Right lobe of liver (tissue), 4 donors: ENCODE results near the gene LRRC7.

Source experiments
- POLR2A ChIP-seq: fragments of 450-650 bp; IDR thresholded peaks from one replicate; pipeline ENCODE4 v1.6.1; 2017; ENCODE audit warnings: antibody characterized with exemption, mild to moderate bottlenecking
- TF ChIP-seq, protein P1 (sequence below), 4 donors: fragments of 200-600 bp in 3 of 4; fragments of 450-650 bp in 1 of 4; IDR thresholded peaks; one replicate each; pipeline versions ENCODE4 v1.5.1 to v1.8.0; 2016 to 2022; ENCODE audit warnings: antibody characterized with exemption in 4 of 4, mild to moderate bottlenecking in 2 of 4
- donor health status: DM: no; HTN: no; CAD: no.
- donor health status: DM: no; HTN: no; CAD: no.
- donor health status: DM: no; HTN: yes; CAD: no.

DNA sequence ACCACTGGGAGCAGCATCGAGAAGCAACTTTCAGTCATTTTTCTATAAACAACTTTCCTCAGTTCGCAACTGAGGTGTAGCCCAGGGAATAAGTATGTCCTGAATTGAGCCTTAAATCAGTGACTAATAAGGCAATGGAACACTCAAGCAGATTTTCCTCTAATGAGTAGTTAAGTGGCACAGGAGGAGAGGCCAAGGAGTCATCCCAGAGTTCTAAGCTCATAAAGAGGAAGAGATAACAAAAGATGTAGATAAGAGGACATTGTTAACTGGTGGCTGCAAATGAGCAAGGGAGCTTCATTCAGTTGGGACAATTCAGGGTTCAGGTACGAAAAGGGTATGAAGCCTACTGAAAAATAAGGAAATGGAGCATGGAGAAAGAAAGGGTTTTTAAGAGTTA is 573.2 kb downstream of the LRRC7 start:
- TF ChIP-seq, protein P1, sequence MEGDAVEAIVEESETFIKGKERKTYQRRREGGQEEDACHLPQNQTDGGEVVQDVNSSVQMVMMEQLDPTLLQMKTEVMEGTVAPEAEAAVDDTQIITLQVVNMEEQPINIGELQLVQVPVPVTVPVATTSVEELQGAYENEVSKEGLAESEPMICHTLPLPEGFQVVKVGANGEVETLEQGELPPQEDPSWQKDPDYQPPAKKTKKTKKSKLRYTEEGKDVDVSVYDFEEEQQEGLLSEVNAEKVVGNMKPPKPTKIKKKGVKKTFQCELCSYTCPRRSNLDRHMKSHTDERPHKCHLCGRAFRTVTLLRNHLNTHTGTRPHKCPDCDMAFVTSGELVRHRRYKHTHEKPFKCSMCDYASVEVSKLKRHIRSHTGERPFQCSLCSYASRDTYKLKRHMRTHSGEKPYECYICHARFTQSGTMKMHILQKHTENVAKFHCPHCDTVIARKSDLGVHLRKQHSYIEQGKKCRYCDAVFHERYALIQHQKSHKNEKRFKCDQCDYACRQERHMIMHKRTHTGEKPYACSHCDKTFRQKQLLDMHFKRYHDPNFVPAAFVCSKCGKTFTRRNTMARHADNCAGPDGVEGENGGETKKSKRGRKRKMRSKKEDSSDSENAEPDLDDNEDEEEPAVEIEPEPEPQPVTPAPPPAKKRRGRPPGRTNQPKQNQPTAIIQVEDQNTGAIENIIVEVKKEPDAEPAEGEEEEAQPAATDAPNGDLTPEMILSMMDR (IDR thresholded peaks at IDR 0.05), result no peak
- no peak for TF ChIP-seq POLR2A
